Stromal cell of bone marrow (primary cell): ENCODE results near the gene CPO.
A peak's percentile ranks its signal among the peaks of the same experiment; 100 is the strongest.
"Not testable (repeated sequence)": the region's sequence is repeated elsewhere in the genome, so short reads cannot be mapped to it uniquely, and the experiment has no call there.

Experiments
- DNase-seq: peaks from one replicate; pipeline ENCODE4 v3.0.0-alpha.2; 2012; ENCODE audit warnings: low read depth

CPO gene

GRCh38 chr2:206939340-206939739 lies at the start of gene CPO:
Gene CPO, plus strand, starts transcription at chr2:206939518. Its CDS starts 82 bp downstream, at chr2:206939600.
- DNase-seq: no peak

GRCh38 chr2:206890179-206890578 lies 49.1 kb upstream of the CPO start:
- no peak for DNase-seq

GRCh38 chr2:206890926-206891325 lies 48.4 kb upstream of the CPO start:
- no peak for DNase-seq

GRCh38 chr2:206915121-206915520 lies 24.2 kb upstream of the CPO start:
- peak; percentile 93 for DNase-seq

- DNase-seq: no peak
Observed at GRCh38 chr2:206918263-206918662, 21.1 kb upstream of the CPO start.

- DNase-seq: no peak
Observed at GRCh38 chr2:206920310-206920709, 19.0 kb upstream of the CPO start.

- DNase-seq: no peak
Observed at GRCh38 chr2:206920951-206921350, 18.4 kb upstream of the CPO start.

GRCh38 chr2:206921529-206921928 lies 17.8 kb upstream of the CPO start:
- no peak for DNase-seq

GRCh38 chr2:206935991-206936842 lies 3.1 kb upstream of the CPO start:
- no peak for DNase-seq

- no peak for DNase-seq
Observed at GRCh38 chr2:206936843-206937230, 2.5 kb upstream of the CPO start.

GRCh38 chr2:206937555-206937954 lies 1.8 kb upstream of the CPO start:
- DNase-seq: no peak

GRCh38 chr2:206940546-206940945 lies 1.2 kb downstream of the CPO start:
- DNase-seq: no peak

GRCh38 chr2:206942592-206943478 lies 3.5 kb downstream of the CPO start:
- no peak for DNase-seq

- not testable (repeated sequence) for DNase-seq
Observed at GRCh38 chr2:206953404-206953803, 14.1 kb downstream of the CPO start.

- DNase-seq: no peak
Observed at GRCh38 chr2:206955253-206955652, 15.9 kb downstream of the CPO start.

GRCh38 chr2:206958261-206958660 lies 18.9 kb downstream of the CPO start:
- no peak for DNase-seq

GRCh38 chr2:206962966-206963365 lies 23.6 kb downstream of the CPO start:
- no peak for DNase-seq

- peak; percentile 32 for DNase-seq
Observed at GRCh38 chr2:206968134-206969086, 29.1 kb downstream of the CPO start.

GRCh38 chr2:206969192-206969591 lies 29.9 kb downstream of the CPO start:
- no peak for DNase-seq

GRCh38 chr2:206970589-206971360 lies 31.5 kb downstream of the CPO start:
- no peak for DNase-seq

- peak; percentile 69 for DNase-seq
Observed at GRCh38 chr2:206971805-206972204, 32.5 kb downstream of the CPO start.
